Right lobe of liver (tissue), 6 donors: ENCODE data around the gene GPC6. TPM values are rescaled to one million over a fixed set of nuclear protein-coding genes. Genes with fewer than 3 reads are reported as not detected.

Source experiments
- ATAC-seq, 4 donors: fragments of 200-7000 bp; cut with Tn5 transposase; one replicate each; pipeline ENCODE4 v1.9.1; 2020; ENCODE audit warnings: mild to moderate bottlenecking in 4 of 4, moderate library complexity in 4 of 4
- DNase-seq, 3 donors: peaks; one replicate each; pipeline ENCODE4 v3.0.0-alpha.2; 2020
- H3K27ac ChIP-seq, 3 donors: fragments of 200-600 bp; one replicate each; pipeline ENCODE4 v1.8.0; 2022
- H3K27me3 ChIP-seq, 2 donors: fragments of 200-600 bp; one replicate each; pipeline ENCODE4 v1.8.0; 2022
- H3K36me3 ChIP-seq, 4 donors: fragments of 200-600 bp; sonication (generic) in 1 of 4; one replicate each; pipeline versions ENCODE4 v1.5.1 to v1.8.0; 2017 to 2022; ENCODE audit warnings: control low read depth in 1 of 4
- H3K4me1 ChIP-seq, 4 donors: fragments of 200-600 bp; sonication (generic) in 1 of 4; one replicate each; pipeline versions ENCODE4 v1.5.1 to v1.8.0; 2017 to 2022; ENCODE audit warnings: control low read depth in 1 of 4
- H3K4me3 ChIP-seq, 3 donors: fragments of 200-600 bp; one replicate each; pipeline ENCODE4 v1.8.0; 2022
- H3K9me3 ChIP-seq, 4 donors: fragments of 200-600 bp; sonication (generic) in 1 of 4; one replicate each; pipeline versions ENCODE4 v1.5.1 to v1.8.0; 2017 to 2022; ENCODE audit warnings: control low read depth in 1 of 4
- CTCF ChIP-seq, 4 donors: fragments of 200-600 bp in 3 of 4; fragments of 450-650 bp in 1 of 4; IDR thresholded peaks; one replicate each; pipeline versions ENCODE4 v1.5.1 to v1.8.0; 2016 to 2022; ENCODE audit warnings: antibody characterized with exemption in 4 of 4, mild to moderate bottlenecking in 2 of 4
- POLR2A ChIP-seq: fragments of 450-650 bp; IDR thresholded peaks from one replicate; pipeline ENCODE4 v1.6.1; 2017; ENCODE audit warnings: antibody characterized with exemption, mild to moderate bottlenecking
- WGBS: methylation state at CpG from one replicate; pipeline ENCODE4 v1.1.6; 2018; ENCODE audit warnings: low coverage, low lambda C conversion rate; ENCODE audit not compliant: insufficient coverage; ENCODE audit errors: missing lambda C conversion rate; 5-methylcytosine and 5-hydroxymethylcytosine counted together
- intact Hi-C, 2 donors: fragments of 100-400 bp; cut with DNase I; formaldehyde crosslinking; loops; one replicate each; pipeline versions ENCODE4 v1.11.2 to v1.14.1; 2022
- total RNA-seq, 6 experiments: library from RNA; depleted of rRNA in 2 of 6; stranded (reverse); fragments of >200 nt in 2 of 6; fragmentation: NEBNext Ultra II Directional in 3 of 6; extraction: Animal tissue kit (Norgen Biotek cat#: 25700) in 3 of 6; gene quantifications; one replicate each; pipeline versions ENCODE4 v1.1.0 to v1.2.4, GENCODE V29; 2016 to 2023
- donor health status: DM: no; HTN: yes; CAD: no.
- donor health status: DM: no; HTN: no; CAD: no.
- donor health status: DM: no; HTN: no; CAD: no.
- donor health status: DM: no; HTN: yes; CAD: no.
- donor health status: DM: no; HTN: yes; CAD: no.

Gene GPC6
- total RNA-seq, 6 experiments from 2014 or later, result 18.6 to 30.1 (median 20.2) TPM

- Histone ChIP-seq H3K27me3 (no peaks in the 10 kb centered on the region), H3K4me1 (no peaks in the 10 kb centered on the region), H3K27ac (no peak overlapping the region), H3K4me3 (no peak overlapping the region), H3K9me3 (no peaks in the 10 kb centered on the region), H3K36me3 (no peaks in the 10 kb centered on the region)
- intact Hi-C loops, result no loop called here
- DNase-seq (no peak), ATAC-seq (no peak)
- WGBS, result 75% methylated on average over 3 of the region's 3 CpGs
- TF ChIP-seq CTCF (IDR thresholded peaks at IDR 0.05) (no peak), POLR2A (no peak)
Observed at GRCh38 chr13:93356469-93356868, 129.9 kb downstream of the GPC6 start.

GRCh38 chr13:93360021-93360420 is 133.4 kb downstream of the GPC6 start:
- Histone ChIP-seq H3K9me3 (no peaks in the 10 kb centered on the region), H3K27me3 (no peaks in the 10 kb centered on the region), H3K36me3 (no peaks in the 10 kb centered on the region), H3K4me3 (no peak overlapping the region), H3K27ac (no peak overlapping the region), H3K4me1 (no peaks in the 10 kb centered on the region)
- no peak for DNase-seq
- 87% methylated on average over 4 of the region's 4 CpGs for WGBS
- intact Hi-C loops, result no loop called here
- TF ChIP-seq CTCF (IDR thresholded peaks at IDR 0.05) (no peak), POLR2A (no peak)
- ATAC-seq, result no peak

- Histone ChIP-seq H3K27ac (peak overlapping the region in 1 of 3 donors; percentile 40), H3K4me3 (no peak overlapping the region), H3K4me1 (no peaks in the 10 kb centered on the region), H3K27me3 (no peaks in the 10 kb centered on the region), H3K9me3 (no peaks in the 10 kb centered on the region), H3K36me3 (no peaks in the 10 kb centered on the region)
- 12% methylated on average over 3 of the region's 3 CpGs for WGBS
- DNase-seq (no peak), ATAC-seq (peak; percentile 93 to 98 (median 96))
- intact Hi-C loops, result no loop called here
- TF ChIP-seq POLR2A (no peak), CTCF (IDR thresholded peaks at IDR 0.05) (no peak)
Observed at GRCh38 chr13:93361703-93362102, 135.1 kb downstream of the GPC6 start.

GRCh38 chr13:93364166-93364565 is 137.6 kb downstream of the GPC6 start:
- Histone ChIP-seq H3K4me1 (no peaks in the 10 kb centered on the region), H3K9me3 (no peaks in the 10 kb centered on the region), H3K4me3 (no peak overlapping the region), H3K27me3 (no peaks in the 10 kb centered on the region), H3K27ac (no peak overlapping the region), H3K36me3 (no peaks in the 10 kb centered on the region)
- 77% methylated on average over 5 of the region's 5 CpGs for WGBS
- TF ChIP-seq CTCF (IDR thresholded peaks at IDR 0.05) (no peak), POLR2A (no peak)
- DNase-seq, result no peak
- intact Hi-C loops, result no loop called here
- no peak for ATAC-seq

- 83% methylated on average over 1 of the region's 1 CpG for WGBS
- intact Hi-C loops, result no loop called here
- Histone ChIP-seq H3K4me1 (no peaks in the 10 kb centered on the region), H3K27me3 (no peaks in the 10 kb centered on the region), H3K4me3 (no peak overlapping the region), H3K27ac (no peak overlapping the region), H3K36me3 (no peaks in the 10 kb centered on the region), H3K9me3 (no peaks in the 10 kb centered on the region)
- DNase-seq (no peak), ATAC-seq (no peak)
- TF ChIP-seq POLR2A, result no peak
- TF ChIP-seq CTCF (IDR thresholded peaks at IDR 0.05), result no peak
Observed at GRCh38 chr13:93368296-93368695, 141.7 kb downstream of the GPC6 start.
